Glutamatergic neuron (in vitro differentiated cells): ENCODE measurements around the gene UCK2. TPM values are rescaled to one million over a fixed set of nuclear protein-coding genes. Genes with fewer than 3 reads are reported as not detected.

Experiments
- DNase-seq: peaks from one replicate; pipeline ENCODE4 v3.0.0; 2022
- H3K27ac Mint-ChIP-seq: one replicate; pipeline ENCODE4 v1.8.0; 2020; ENCODE audit warnings: mild to moderate bottlenecking, mixed read lengths, inconsistent platforms; ENCODE audit not compliant: unreplicated experiment
- H3K27me3 Mint-ChIP-seq: one replicate; pipeline ENCODE4 v1.8.0; 2020; ENCODE audit warnings: mild to moderate bottlenecking, moderate library complexity, mixed read lengths, inconsistent platforms; ENCODE audit not compliant: unreplicated experiment
- H3K36me3 Mint-ChIP-seq: one replicate; pipeline ENCODE4 v1.8.0; 2020; ENCODE audit warnings: mild to moderate bottlenecking, mixed read lengths, inconsistent platforms; ENCODE audit not compliant: unreplicated experiment
- H3K4me1 Mint-ChIP-seq: one replicate; pipeline ENCODE4 v1.8.0; 2020; ENCODE audit warnings: mild to moderate bottlenecking, low read depth, mixed read lengths, inconsistent platforms; ENCODE audit not compliant: unreplicated experiment
- H3K4me3 Mint-ChIP-seq: one replicate; pipeline ENCODE4 v1.8.0; 2020; ENCODE audit warnings: mild to moderate bottlenecking, mixed read lengths, inconsistent platforms; ENCODE audit not compliant: unreplicated experiment
- H3K9me3 Mint-ChIP-seq: one replicate; pipeline ENCODE4 v1.8.0; 2020; ENCODE audit warnings: mild to moderate bottlenecking, moderate library complexity, mixed read lengths, inconsistent platforms; ENCODE audit not compliant: unreplicated experiment
- CTCF ChIP-seq: fragments of 200-600 bp; sonication (generic); IDR thresholded peaks from one replicate; pipeline ENCODE4 v1.5.0; 2021; ENCODE audit not compliant: partially characterized antibody, unreplicated experiment
- total RNA-seq: library from RNA; stranded (reverse); fragmentation: NEBNext Ultra II Directional; extraction: Animal tissue kit (Norgen Biotek cat#: 25700); gene quantifications from one replicate; pipeline ENCODE4 v1.2.1, GENCODE V29; 2021; ENCODE audit not compliant: unreplicated experiment

The UCK2 gene
- total RNA-seq, 1 donor from 2014 or later: 29.9 TPM

DNA sequence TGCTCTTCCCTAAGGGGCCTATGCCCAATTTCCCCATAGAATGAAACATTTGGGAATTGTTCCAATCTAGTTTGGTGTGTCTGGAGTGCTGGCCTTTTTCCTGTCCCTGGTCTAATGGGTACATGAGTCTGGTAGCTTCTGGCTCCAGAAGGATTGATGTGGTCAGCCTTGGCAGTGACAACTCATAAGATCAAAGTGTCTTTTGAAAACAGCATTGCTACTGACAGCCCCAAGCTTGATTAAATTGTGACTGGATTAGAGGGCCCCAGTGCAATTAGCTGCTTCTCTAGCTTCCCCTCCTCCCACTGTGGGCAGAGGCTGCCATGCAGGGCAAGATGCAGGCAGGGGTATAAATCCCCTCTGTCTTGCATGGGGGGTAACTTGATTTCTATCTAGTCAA, 130.9 kb downstream of the UCK2 start:
- Mint-ChIP-seq H3K27me3 (peaks cover 8% of the 10 kb centered on the region), H3K36me3 (no peaks in the 10 kb centered on the region), H3K27ac (no peak overlapping the region), H3K4me1 (peaks cover 26% of the 10 kb centered on the region), H3K9me3 (peaks cover 6% of the 10 kb centered on the region), H3K4me3 (no peak overlapping the region)
- DNase-seq: no peak
- TF ChIP-seq CTCF: no peak

DNA sequence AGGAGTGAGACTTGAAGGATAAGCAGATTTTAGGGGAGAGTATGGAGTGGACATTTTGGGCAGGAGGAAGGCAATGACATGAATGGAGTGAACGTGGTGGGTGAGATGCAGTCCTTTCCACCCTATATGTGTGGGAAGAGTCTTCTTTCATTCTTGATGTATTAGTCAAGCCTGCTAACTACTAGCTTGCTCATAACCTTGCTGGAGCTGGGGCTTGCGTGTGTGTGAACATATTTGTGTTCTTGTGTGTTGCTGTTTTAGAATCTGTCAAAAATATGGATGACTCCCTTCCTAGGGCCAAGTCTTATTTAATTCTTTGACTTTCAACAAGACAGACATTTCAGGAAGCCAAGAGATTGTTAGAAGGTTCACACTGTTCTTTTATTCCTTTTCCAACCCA, 132.7 kb downstream of the UCK2 start:
- no peaks in the 10 kb centered on the region for H3K36me3 Mint-ChIP-seq
- DNase-seq: no peak
- no peak overlapping the region for H3K27ac Mint-ChIP-seq
- peaks cover 3% of the 10 kb centered on the region for H3K9me3 Mint-ChIP-seq
- peaks cover 17% of the 10 kb centered on the region for H3K4me1 Mint-ChIP-seq
- no peak overlapping the region for H3K4me3 Mint-ChIP-seq
- peaks cover 6% of the 10 kb centered on the region for H3K27me3 Mint-ChIP-seq
- TF ChIP-seq CTCF: no peak

DNA sequence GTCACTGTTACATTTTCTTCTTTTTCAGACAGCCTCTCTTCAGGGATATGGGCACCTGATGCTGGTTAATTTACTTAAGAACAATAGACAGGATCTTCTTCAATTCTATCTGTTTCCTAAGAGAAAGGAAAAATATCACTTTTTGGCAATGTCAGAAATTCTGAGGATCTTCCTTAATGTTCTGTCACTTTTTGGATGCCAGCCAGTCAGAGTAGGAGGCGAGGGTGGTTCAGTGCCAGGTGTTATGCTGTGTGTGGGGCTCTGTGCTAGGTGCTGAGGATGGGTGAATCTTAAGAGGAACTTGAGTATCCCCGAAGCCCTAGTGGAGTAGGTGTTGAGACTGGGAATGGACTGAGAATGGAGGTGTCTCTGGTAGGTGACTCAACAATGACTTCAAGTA, 133.5 kb downstream of the UCK2 start:
- peaks cover 3% of the 10 kb centered on the region for H3K27me3 Mint-ChIP-seq
- no peak overlapping the region for H3K4me3 Mint-ChIP-seq
- peaks cover 2% of the 10 kb centered on the region for H3K9me3 Mint-ChIP-seq
- H3K36me3 Mint-ChIP-seq: no peaks in the 10 kb centered on the region
- peaks cover 10% of the 10 kb centered on the region for H3K4me1 Mint-ChIP-seq
- H3K27ac Mint-ChIP-seq: no peak overlapping the region
- TF ChIP-seq CTCF: no peak
- no peak for DNase-seq

Other genes with a start within 250 kb of the UCK2 start
- gene MGST3, start 196.4 kb upstream of the UCK2 start, total RNA-seq: 128 TPM
- 19.8 TPM for gene ALDH9A1, start 129.1 kb upstream of the UCK2 start, total RNA-seq
- 74.9 TPM for gene TMCO1, start 58.7 kb upstream of the UCK2 start, total RNA-seq